AG10803 (cell line): ENCODE measurements around the gene PLEKHM3.
A peak's percentile ranks its signal among the peaks of the same experiment; 100 is the strongest.

Experiments used
- DNase-seq: peaks from one replicate; pipeline ENCODE4 v3.0.0; 2010; ENCODE audit warnings: low read depth
- H3K4me3 ChIP-seq: 2 replicates; pipeline ENCODE4 v1.5.1; 2011; ENCODE audit warnings: mild to moderate bottlenecking, low read length, control low read depth
- TF ChIP-seq, protein P1 (sequence below): conservative IDR thresholded peaks from 2 replicates; pipeline ENCODE4 v1.5.1; 2011; ENCODE audit warnings: mild to moderate bottlenecking, low read length, control low read depth, inconsistent platforms

PLEKHM3 gene

DNA sequence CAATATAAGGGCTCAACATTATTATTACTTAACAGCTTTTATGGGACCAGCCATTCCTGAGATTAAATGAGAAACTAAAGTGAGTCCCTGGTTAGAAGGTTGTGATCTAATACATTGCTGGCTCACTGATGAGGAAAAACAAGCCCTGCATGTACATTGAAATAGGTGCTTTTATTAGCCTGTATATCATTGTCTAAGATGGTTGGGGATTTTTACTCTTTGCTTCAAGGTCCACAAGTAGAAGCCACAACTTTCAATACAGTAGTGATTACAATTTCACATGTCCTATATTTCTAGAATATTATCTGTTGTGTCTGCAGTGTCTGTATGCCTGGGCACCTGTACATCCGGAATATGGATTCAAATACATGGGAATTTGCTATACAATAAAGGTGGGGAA is 151.5 kb downstream of the PLEKHM3 start:
- TF ChIP-seq, protein P1, sequence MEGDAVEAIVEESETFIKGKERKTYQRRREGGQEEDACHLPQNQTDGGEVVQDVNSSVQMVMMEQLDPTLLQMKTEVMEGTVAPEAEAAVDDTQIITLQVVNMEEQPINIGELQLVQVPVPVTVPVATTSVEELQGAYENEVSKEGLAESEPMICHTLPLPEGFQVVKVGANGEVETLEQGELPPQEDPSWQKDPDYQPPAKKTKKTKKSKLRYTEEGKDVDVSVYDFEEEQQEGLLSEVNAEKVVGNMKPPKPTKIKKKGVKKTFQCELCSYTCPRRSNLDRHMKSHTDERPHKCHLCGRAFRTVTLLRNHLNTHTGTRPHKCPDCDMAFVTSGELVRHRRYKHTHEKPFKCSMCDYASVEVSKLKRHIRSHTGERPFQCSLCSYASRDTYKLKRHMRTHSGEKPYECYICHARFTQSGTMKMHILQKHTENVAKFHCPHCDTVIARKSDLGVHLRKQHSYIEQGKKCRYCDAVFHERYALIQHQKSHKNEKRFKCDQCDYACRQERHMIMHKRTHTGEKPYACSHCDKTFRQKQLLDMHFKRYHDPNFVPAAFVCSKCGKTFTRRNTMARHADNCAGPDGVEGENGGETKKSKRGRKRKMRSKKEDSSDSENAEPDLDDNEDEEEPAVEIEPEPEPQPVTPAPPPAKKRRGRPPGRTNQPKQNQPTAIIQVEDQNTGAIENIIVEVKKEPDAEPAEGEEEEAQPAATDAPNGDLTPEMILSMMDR, result no peak
- H3K4me3 ChIP-seq, result no peak overlapping the region
- DNase-seq, result no peak

DNA sequence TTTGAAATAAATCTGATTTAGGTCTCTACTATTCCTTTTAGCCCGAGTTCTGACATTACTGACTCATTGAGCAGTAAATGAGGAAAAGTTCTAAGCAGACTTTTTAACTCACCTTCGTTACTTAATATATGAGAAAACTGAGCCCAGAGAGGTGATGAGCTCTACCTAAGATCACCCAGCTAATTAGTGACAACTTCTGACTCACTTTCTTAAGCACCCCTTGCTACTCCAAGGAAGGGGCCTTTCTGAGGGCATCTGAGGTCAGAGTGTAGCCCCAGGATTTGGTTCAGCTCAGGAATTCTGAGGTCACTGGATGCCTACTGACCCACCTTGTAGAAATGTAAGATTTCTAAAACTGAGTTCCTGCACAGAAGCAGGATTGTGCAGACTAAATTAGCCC is 153.4 kb downstream of the PLEKHM3 start:
- no peak for DNase-seq
- no peak overlapping the region for H3K4me3 ChIP-seq
- TF ChIP-seq, protein P1, result no peak

DNA sequence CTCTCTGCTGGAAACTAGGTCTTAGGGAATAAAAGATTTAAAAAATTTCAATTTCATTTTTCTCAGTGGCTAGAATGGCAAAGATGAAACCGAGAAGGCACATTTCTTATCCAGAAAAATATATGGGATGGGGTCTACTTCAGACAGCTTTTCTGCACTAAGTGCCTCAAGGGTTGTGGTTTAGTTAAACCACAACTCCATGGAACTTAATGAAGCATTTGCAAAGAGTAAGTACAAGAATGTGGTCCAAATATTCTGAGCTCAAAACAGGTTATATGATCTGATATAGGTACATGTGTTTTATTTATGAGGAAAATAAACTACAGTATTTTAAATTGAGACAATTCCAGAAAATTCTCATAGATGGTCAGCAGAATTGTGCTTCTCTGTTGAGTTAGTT is 153.8 kb downstream of the PLEKHM3 start:
- no peak for DNase-seq
- TF ChIP-seq, protein P1, result no peak
- H3K4me3 ChIP-seq, result no peak overlapping the region

DNA sequence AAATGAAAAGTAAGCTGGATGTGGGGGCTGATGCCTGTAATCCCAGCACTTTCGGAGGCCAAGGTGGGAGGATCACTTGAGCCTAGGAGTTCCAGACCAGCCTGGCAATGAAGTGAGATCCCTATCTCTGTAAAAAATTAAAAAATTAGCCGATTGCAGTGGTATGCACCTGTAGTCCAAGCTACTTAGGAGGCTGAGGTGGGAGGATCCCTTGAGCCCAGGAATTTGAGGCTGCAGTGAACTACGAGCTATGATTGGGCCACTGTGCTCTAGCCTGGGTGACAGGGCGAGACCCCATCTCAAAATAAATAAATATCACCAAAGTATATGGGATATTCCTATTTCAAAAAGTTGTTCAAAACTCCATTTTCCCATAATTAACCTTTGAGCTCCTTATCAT is 154.5 kb downstream of the PLEKHM3 start:
- DNase-seq, result no peak
- no peak overlapping the region for H3K4me3 ChIP-seq
- TF ChIP-seq, protein P1, result no peak

DNA sequence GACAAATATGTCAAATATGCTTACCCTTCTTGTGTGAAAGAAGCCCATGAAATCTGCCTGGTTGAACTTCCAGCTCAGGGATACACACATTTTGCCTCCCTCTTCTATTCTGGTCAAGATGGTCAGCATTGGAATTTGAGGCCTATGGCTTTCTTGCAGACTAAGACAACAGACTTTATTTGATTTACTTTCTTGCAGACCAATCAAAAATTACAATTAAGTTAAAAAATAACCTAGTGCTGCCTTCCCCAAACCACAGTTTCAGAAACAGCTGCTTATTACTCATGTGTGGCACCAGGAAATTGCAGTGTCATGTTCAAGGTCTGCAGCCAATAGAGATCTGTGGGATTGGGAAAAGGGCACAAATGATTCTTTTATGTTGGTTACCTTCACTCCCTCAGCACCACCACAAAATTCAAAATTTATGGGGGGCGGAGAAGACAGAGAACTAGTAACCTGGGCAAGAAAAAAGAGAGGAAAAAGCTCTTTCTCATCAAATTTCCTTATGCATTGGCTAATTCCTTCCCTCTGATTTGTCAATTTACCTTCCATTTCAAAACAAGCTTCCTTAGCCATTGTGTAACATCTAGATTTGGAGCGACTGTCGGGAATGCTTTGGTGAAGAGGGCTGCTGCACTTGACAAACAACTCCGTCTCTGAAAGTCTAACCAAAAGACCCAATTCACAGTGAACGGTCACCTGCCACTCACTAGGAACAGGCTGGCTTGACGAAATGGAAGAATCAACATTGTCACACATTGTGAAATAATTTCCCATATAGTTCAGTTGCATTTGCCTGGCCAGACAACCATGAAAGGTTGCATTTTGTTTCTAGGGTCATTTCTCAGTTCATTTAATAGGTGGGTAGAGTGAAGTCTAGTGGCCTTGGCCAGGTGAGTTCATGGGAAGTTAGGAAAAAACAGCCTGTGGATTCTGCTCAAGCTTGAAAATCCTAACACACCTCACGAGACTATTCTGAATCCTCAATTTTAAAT is 155.2 kb downstream of the PLEKHM3 start:
- DNase-seq, result peak; percentile 93
- TF ChIP-seq, protein P1, result no peak
- no peak overlapping the region for H3K4me3 ChIP-seq

DNA sequence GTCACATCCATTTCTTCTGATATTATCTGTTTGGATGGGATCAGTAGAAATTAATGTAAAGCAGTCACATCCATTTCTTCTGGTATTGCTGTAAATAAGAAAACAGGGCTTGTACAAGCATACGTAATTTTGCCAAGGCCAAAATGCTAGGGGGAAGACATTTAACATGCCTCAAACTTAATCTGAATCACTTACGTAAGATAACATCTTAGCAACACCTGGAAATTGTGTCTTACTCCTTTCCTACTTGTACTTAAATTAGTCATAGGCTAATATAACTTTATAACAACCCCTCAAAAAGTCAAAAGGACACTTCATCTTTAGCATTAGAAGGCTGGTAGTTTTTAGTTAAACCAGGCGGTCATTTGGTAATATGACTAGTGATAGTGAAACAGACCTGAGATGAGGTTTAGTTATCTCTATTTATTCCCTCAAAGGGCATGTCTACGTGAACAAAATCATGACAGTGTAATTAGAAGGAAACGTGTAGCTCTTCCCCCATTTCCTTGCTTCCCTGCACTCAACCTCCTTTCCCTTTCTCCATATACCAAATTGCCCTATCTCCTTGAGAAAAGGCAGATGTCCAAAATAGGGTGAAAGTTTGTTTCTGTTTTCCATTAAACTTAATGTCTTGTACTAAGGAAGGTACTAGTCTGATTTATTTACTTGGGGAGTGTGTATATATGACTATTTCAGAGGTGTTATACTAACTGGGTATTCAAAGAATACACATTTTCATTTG is 156.3 kb downstream of the PLEKHM3 start:
- H3K4me3 ChIP-seq, result no peak overlapping the region
- TF ChIP-seq, protein P1, result no peak
- DNase-seq, result no peak
